Kidney (tissue), 14 donors: ENCODE data around the gene PID1. TPM values are rescaled to one million over a fixed set of nuclear protein-coding genes. Genes with fewer than 3 reads are reported as not detected.

ENCODE experiments used
- DNase-seq, 5 donors: peaks; one replicate each; pipeline ENCODE4 v3.0.0-alpha.2; 2013 to 2020
- FAIRE-seq: peaks from 2 replicates; lab custom pipeline; 2012; peaks lifted over from hg19 to GRCh38; lab: Jason Lieb, UNC
- H3K27ac ChIP-seq, 2 donors: one replicate each; pipeline ENCODE4 v1.7.0; 2013; ENCODE audit warnings: low read depth in 2 of 2, low read length in 2 of 2, inconsistent platforms in 1 of 2
- H3K27me3 ChIP-seq: one replicate; pipeline ENCODE4 v1.7.1; 2013; ENCODE audit warnings: low read length, inconsistent platforms; ENCODE audit not compliant: control insufficient read depth, insufficient read depth
- H3K36me3 ChIP-seq, 3 donors: one replicate each; pipeline versions ENCODE4 v1.7.0 to v1.7.1; 2013; ENCODE audit warnings: low read length in 3 of 3, control low read depth in 1 of 3, inconsistent platforms in 1 of 3; ENCODE audit not compliant: insufficient read depth in 3 of 3, control insufficient read depth in 2 of 3
- H3K4me1 ChIP-seq, 3 donors: one replicate each; pipeline versions ENCODE4 v1.7.0 to v1.7.1; 2013; ENCODE audit warnings: low read length in 3 of 3, inconsistent platforms in 1 of 3, low read depth in 1 of 3; ENCODE audit not compliant: control insufficient read depth in 2 of 3, insufficient read depth in 2 of 3
- H3K4me3 ChIP-seq, 3 donors: one replicate each; pipeline versions ENCODE4 v1.7.0 to v1.8.1; 2013; ENCODE audit warnings: low read length in 3 of 3, control low read depth in 1 of 3, inconsistent platforms in 1 of 3
- H3K9ac ChIP-seq, 3 donors: one replicate each; pipeline versions ENCODE4 v1.7.0 to v1.7.1; 2013; ENCODE audit warnings: low read length in 3 of 3, control low read depth in 1 of 3, inconsistent platforms in 1 of 3
- H3K9me3 ChIP-seq, 3 donors: one replicate each; pipeline versions ENCODE4 v1.7.0 to v1.7.1; 2013; ENCODE audit warnings: low read length in 3 of 3, control low read depth in 1 of 3, inconsistent platforms in 1 of 3; ENCODE audit not compliant: control insufficient read depth in 2 of 3, insufficient read depth in 1 of 3
- CTCF ChIP-seq: IDR thresholded peaks from 3 replicates; pipeline ENCODE4 v1.5.1; 2012; ENCODE audit warnings: mild to moderate bottlenecking, moderate library complexity, borderline replicate concordance; ENCODE audit not compliant: insufficient read depth; ENCODE audit errors: extremely low read depth
- intact Hi-C: fragments of 100-400 bp; cut with DNase I; formaldehyde crosslinking; loops from one replicate; pipeline ENCODE4 v1.11.1; 2022
- polyA plus RNA-seq: library from polyadenylated mRNA; stranded (reverse); fragments of 350-450 nt; fragmentation: Illumina TruSeq; extraction: RNeasy Lipid Tissue Mini Kit (QIAGEN cat#74804); gene quantifications from one replicate; pipeline ENCODE4 v1.2.3, GENCODE V29; 2014; ENCODE audit warnings: low read depth, low replicate concordance; ENCODE audit not compliant: insufficient read depth
- total RNA-seq: library from RNA; stranded (reverse); fragmentation: NEBNext Ultra II Directional; extraction: Animal tissue kit (Norgen Biotek cat#: 25700); gene quantifications from one replicate; pipeline ENCODE4 v1.2.1, GENCODE V29; 2021
- donor health status: control.
- donor health status: control.
- donor health status: control.
- donor health status: control.
- donor health status: control.
- donor health status: DM: yes; HTN: yes; CAD: no.
- donor health status: Normal renal cell carcinoma (clear cell type).

The PID1 gene
- total and polyA plus RNA-seq, 2 donors from 2014 or later = 2.1 to 9.4 TPM

GRCh38 chr2:229221641-229222040 lies 49.4 kb downstream of the PID1 start:
- intact Hi-C loops = no loop called here
- no peaks in the 10 kb centered on the region for H3K36me3 ChIP-seq
- no peaks in the 10 kb centered on the region for H3K27me3 ChIP-seq
- no peak overlapping the region for H3K27ac ChIP-seq
- DNase-seq (no peak), FAIRE-seq (no peak)
- no peak overlapping the region for H3K4me3 ChIP-seq
- no peaks in the 10 kb centered on the region for H3K9me3 ChIP-seq
- H3K4me1 ChIP-seq = no peaks in the 10 kb centered on the region
- TF ChIP-seq CTCF = no peak
- no peak overlapping the region for H3K9ac ChIP-seq

GRCh38 chr2:229220254-229220653 lies 50.8 kb downstream of the PID1 start:
- Histone ChIP-seq H3K36me3 (no peaks in the 10 kb centered on the region), H3K4me1 (no peaks in the 10 kb centered on the region), H3K4me3 (no peak overlapping the region), H3K27me3 (no peaks in the 10 kb centered on the region), H3K27ac (no peak overlapping the region), H3K9ac (no peak overlapping the region), H3K9me3 (no peaks in the 10 kb centered on the region)
- intact Hi-C loops = no loop called here
- TF ChIP-seq CTCF = no peak
- no peak for FAIRE-seq
- no peak for DNase-seq

GRCh38 chr2:229218329-229218921 lies 52.7 kb downstream of the PID1 start:
- H3K9ac ChIP-seq = no peak overlapping the region
- TF ChIP-seq CTCF = no peak
- DNase-seq = no peak
- no peak overlapping the region for H3K27ac ChIP-seq
- no peaks in the 10 kb centered on the region for H3K9me3 ChIP-seq
- no peak overlapping the region for H3K4me3 ChIP-seq
- no peaks in the 10 kb centered on the region for H3K4me1 ChIP-seq
- FAIRE-seq = no peak
- intact Hi-C loops = no loop called here
- no peaks in the 10 kb centered on the region for H3K36me3 ChIP-seq
- no peaks in the 10 kb centered on the region for H3K27me3 ChIP-seq

GRCh38 chr2:229212241-229212640 lies 58.8 kb downstream of the PID1 start:
- intact Hi-C loops = no loop called here
- Histone ChIP-seq H3K27me3 (no peaks in the 10 kb centered on the region), H3K27ac (no peak overlapping the region), H3K36me3 (no peaks in the 10 kb centered on the region), H3K9ac (no peak overlapping the region), H3K4me1 (no peaks in the 10 kb centered on the region), H3K4me3 (no peak overlapping the region), H3K9me3 (no peaks in the 10 kb centered on the region)
- FAIRE-seq = no peak
- no peak for TF ChIP-seq CTCF
- DNase-seq = peak in 1 of 5 donors; percentile 0
